Keratinocyte (primary cell): ENCODE measurements around the gene SNX14. TPM values are rescaled to one million over a fixed set of nuclear protein-coding genes. Genes with fewer than 3 reads are reported as not detected.

Source experiments
- DNase-seq: peaks from one replicate; pipeline ENCODE4 v3.0.0-alpha.2; 2011; ENCODE audit warnings: low read depth, missing footprints, low spot score
- FAIRE-seq: peaks from 2 replicates; lab custom pipeline; 2011; peaks lifted over from hg19 to GRCh38; lab: Jason Lieb, UNC
- H2AFZ ChIP-seq: 2 replicates; pipeline ENCODE4 v1.6.0; 2012; ENCODE audit warnings: low read length, control low read depth, inconsistent platforms; ENCODE audit not compliant: control insufficient read depth
- H3K27ac ChIP-seq: 2 replicates; pipeline ENCODE4 v1.5.1; 2011; ENCODE audit warnings: low read length; ENCODE audit not compliant: control insufficient read depth, insufficient read depth
- H3K27me3 ChIP-seq: 3 replicates; pipeline ENCODE4 v1.6.0; 2011; ENCODE audit warnings: low read length; ENCODE audit not compliant: control insufficient read depth, insufficient read depth; ENCODE audit errors: extremely low read depth
- H3K36me3 ChIP-seq, 2 experiments: 2 replicates in 1 of 2; 3 replicates in 1 of 2; pipeline ENCODE4 v1.5.1; 2011; ENCODE audit warnings: low read length in 2 of 2, mild to moderate bottlenecking in 1 of 2; ENCODE audit not compliant: control insufficient read depth in 2 of 2, insufficient read depth in 2 of 2; ENCODE audit errors: extremely low read depth in 1 of 2
- H3K4me1 ChIP-seq: 3 replicates; pipeline ENCODE4 v1.5.1; 2011; ENCODE audit warnings: low read length; ENCODE audit not compliant: control insufficient read depth, insufficient read depth; ENCODE audit errors: extremely low read depth
- H3K4me2 ChIP-seq: 3 replicates; pipeline ENCODE4 v1.6.0; 2011; ENCODE audit warnings: low read depth, low read length; ENCODE audit not compliant: control insufficient read depth, insufficient read depth; ENCODE audit errors: extremely low read depth
- H3K4me3 ChIP-seq, 3 experiments: fragments of 200-600 bp in 1 of 3; sonication (generic) in 1 of 3; 2 replicates in 2 of 3; 3 replicates in 1 of 3; pipeline ENCODE4 v1.5.1; 2011 to 2016; ENCODE audit warnings: low read length in 3 of 3, mild to moderate bottlenecking in 3 of 3, control low read depth in 2 of 3, inconsistent platforms in 1 of 3, low read depth in 1 of 3, mixed read lengths in 1 of 3, mixed run types in 1 of 3, moderate library complexity in 1 of 3; ENCODE audit not compliant: control insufficient read depth in 2 of 3, insufficient read depth in 2 of 3; ENCODE audit errors: extremely low read depth in 1 of 3
- H3K79me2 ChIP-seq: 2 replicates; pipeline ENCODE4 v1.6.0; 2012; ENCODE audit warnings: low read length; ENCODE audit not compliant: control insufficient read depth, insufficient read depth
- H3K9ac ChIP-seq: 3 replicates; pipeline ENCODE4 v1.6.0; 2011; ENCODE audit warnings: low read length; ENCODE audit not compliant: control insufficient read depth, insufficient read depth; ENCODE audit errors: extremely low read depth
- H3K9me1 ChIP-seq: 3 replicates; pipeline ENCODE4 v1.6.0; 2011; ENCODE audit warnings: low read length; ENCODE audit not compliant: control insufficient read depth, insufficient read depth; ENCODE audit errors: extremely low read depth
- H3K9me3 ChIP-seq: 2 replicates; pipeline ENCODE4 v1.5.1; 2012; ENCODE audit warnings: low read depth, low read length; ENCODE audit not compliant: control insufficient read depth
- H4K20me1 ChIP-seq: 3 replicates; pipeline ENCODE4 v1.6.0; 2011; ENCODE audit warnings: low read length; ENCODE audit not compliant: control insufficient read depth, insufficient read depth; ENCODE audit errors: extremely low read depth
- EZH2 ChIP-seq: IDR thresholded peaks from one replicate; pipeline ENCODE4 v1.6.1; 2012; ENCODE audit warnings: inconsistent platforms, mild to moderate bottlenecking, low read length, moderate library complexity
- dilution Hi-C: fragments of 300-500 bp; cut with MboI; formaldehyde crosslinking; loops from one replicate; pipeline ENCODE4 v1.7.0; 2020; ENCODE audit warnings: low sequenced_read_pairs; ENCODE audit not compliant: extremely low pct_ligation_motif_present
- polyA plus RNA-seq, 5 experiments: library from polyadenylated mRNA; depleted of rRNA in 3 of 5; stranded (reverse) in 3 of 5; stranded (forward) in 1 of 5; unstranded in 1 of 5; fragments of >200 nt; gene quantifications; 1 replicate in 1 of 5; 2 replicates in 3 of 5; 3 replicates in 1 of 5; pipeline versions ENCODE4 v1.2.1 to v1.2.3, GENCODE V29; 2011 to 2012; ENCODE audit warnings: missing spikeins in 2 of 5, low read depth in 1 of 5, low replicate concordance in 1 of 5
- TF ChIP-seq, protein P1 (sequence below), 3 experiments: IDR thresholded peaks in 1 of 3; conservative IDR thresholded peaks in 1 of 3; optimal IDR thresholded peaks in 1 of 3; 2 replicates in 2 of 3; 3 replicates in 1 of 3; pipeline versions ENCODE3 to v1.5.1; 2011; ENCODE audit warnings: low read length in 3 of 3, mild to moderate bottlenecking in 3 of 3, moderate library complexity in 2 of 3, control low read depth in 1 of 3, inconsistent platforms in 1 of 3; ENCODE audit not compliant: insufficient read depth in 2 of 3; ENCODE audit errors: extremely low read depth in 1 of 3

The SNX14 gene
- polyA plus RNA-seq, 1 donor (not counting 4 experiments of a cell fraction or from before 2014, with no cell fraction given), result 97.5 TPM

DNA sequence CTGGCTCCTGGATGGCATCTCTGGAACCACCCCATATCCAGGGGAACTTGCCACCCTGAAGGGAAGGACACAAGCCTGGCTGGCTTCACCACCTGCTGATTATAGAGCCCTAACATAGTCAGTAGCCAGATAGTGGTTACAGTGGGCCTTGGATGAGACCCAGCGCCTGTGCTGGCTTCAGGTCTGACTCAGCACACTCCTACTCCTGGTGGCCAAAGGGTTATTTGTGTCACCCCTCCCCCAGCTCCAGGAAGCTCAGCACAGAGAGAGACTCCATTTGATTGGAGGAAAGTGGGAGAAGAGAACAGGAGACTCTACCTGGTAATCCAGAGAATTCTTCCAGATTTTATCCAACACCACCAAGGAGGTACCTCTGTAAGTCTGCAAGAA, 12.8 kb downstream of the SNX14 start:
- DNase-seq (no peak), FAIRE-seq (no peak)
- H3K9me3 ChIP-seq, result no peaks in the 10 kb centered on the region
- no peak overlapping the region for H2AFZ ChIP-seq
- H3K79me2 ChIP-seq, result peaks cover 90% of the 10 kb centered on the region
- H3K9me1 ChIP-seq, result peaks cover 4% of the 10 kb centered on the region
- dilution Hi-C loops, result no loop called here
- H3K27ac ChIP-seq, result no peak overlapping the region
- H3K4me1 ChIP-seq, result peaks cover 8% of the 10 kb centered on the region
- H3K4me2 ChIP-seq, result no peak overlapping the region
- peaks cover 4% of the 10 kb centered on the region for H4K20me1 ChIP-seq
- no peaks in the 10 kb centered on the region for H3K27me3 ChIP-seq
- H3K4me3 ChIP-seq, result no peak overlapping the region
- TF ChIP-seq EZH2, result no peak
- TF ChIP-seq, protein P1, sequence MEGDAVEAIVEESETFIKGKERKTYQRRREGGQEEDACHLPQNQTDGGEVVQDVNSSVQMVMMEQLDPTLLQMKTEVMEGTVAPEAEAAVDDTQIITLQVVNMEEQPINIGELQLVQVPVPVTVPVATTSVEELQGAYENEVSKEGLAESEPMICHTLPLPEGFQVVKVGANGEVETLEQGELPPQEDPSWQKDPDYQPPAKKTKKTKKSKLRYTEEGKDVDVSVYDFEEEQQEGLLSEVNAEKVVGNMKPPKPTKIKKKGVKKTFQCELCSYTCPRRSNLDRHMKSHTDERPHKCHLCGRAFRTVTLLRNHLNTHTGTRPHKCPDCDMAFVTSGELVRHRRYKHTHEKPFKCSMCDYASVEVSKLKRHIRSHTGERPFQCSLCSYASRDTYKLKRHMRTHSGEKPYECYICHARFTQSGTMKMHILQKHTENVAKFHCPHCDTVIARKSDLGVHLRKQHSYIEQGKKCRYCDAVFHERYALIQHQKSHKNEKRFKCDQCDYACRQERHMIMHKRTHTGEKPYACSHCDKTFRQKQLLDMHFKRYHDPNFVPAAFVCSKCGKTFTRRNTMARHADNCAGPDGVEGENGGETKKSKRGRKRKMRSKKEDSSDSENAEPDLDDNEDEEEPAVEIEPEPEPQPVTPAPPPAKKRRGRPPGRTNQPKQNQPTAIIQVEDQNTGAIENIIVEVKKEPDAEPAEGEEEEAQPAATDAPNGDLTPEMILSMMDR (optimal IDR thresholded peaks at IDR 0.05 in 1 of 3, IDR thresholded peaks at IDR 0.05 in 1 of 3, conservative IDR thresholded peaks at IDR 0.05 in 1 of 3; ENCODE audit: extremely low read depth in 1 of 3, insufficient read depth in 2 of 3, low read length in 3 of 3), result no peak
- peaks cover 1 to 11% of the 10 kb centered on the region in 2 experiments for H3K36me3 ChIP-seq
- no peak overlapping the region for H3K9ac ChIP-seq

DNA sequence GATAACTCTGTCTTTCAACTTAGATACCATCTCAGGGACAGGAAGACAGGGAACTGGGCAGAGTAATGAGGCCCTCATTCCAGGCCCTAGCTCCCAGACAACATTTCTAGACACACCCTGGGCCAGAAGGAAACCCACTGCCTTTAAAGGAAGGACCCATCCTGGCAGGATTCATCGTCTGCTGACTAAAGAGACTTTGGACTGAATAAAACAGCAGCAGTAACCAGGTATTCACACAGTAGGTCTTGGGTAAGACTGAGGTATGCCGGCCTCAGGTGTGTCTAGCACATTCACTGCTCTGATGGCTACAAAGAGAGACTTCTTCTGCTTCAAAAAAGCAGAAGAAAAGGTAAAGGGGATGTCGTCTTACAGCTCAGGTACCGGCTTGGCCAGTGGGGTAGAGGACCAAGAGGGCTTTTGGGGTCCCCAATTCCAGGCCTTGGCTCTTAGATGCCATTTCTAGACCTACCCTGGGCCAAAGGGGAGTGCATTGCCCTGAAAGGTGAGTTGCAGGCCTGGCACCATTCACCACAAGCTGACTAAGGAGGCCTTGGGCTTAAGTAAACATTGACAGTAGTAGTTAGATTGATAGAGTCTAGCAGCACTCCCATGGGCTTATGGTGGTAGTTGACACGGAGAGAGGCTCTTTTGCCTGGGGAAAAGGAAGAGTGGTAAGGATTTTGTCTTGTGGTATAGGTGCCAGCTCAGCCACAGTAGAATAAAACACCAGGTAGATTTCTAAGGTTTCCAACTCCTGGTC, 13.4 kb downstream of the SNX14 start:
- DNase-seq, result no peak
- Histone ChIP-seq H4K20me1 (peaks cover 8% of the 10 kb centered on the region), H3K9me1 (peaks cover 4% of the 10 kb centered on the region), H3K27ac (no peak overlapping the region), H3K4me1 (peaks cover 13% of the 10 kb centered on the region), H3K9me3 (no peaks in the 10 kb centered on the region), H2AFZ (no peak overlapping the region), H3K4me2 (no peak overlapping the region), H3K9ac (no peak overlapping the region), H3K27me3 (no peaks in the 10 kb centered on the region), H3K4me3 (no peak overlapping the region), H3K79me2 (peaks cover 88% of the 10 kb centered on the region), H3K36me3 (peaks cover 1 to 11% of the 10 kb centered on the region in 2 experiments)
- TF ChIP-seq, protein P1 (optimal IDR thresholded peaks at IDR 0.05 in 1 of 3, IDR thresholded peaks at IDR 0.05 in 1 of 3, conservative IDR thresholded peaks at IDR 0.05 in 1 of 3; ENCODE audit: extremely low read depth in 1 of 3, insufficient read depth in 2 of 3, low read length in 3 of 3), result no peak
- no peak for TF ChIP-seq EZH2
- no peak for FAIRE-seq
- dilution Hi-C loops, result no loop called here
